ENCODE results near the gene FRAS1.

FRAS1 gene

DNA sequence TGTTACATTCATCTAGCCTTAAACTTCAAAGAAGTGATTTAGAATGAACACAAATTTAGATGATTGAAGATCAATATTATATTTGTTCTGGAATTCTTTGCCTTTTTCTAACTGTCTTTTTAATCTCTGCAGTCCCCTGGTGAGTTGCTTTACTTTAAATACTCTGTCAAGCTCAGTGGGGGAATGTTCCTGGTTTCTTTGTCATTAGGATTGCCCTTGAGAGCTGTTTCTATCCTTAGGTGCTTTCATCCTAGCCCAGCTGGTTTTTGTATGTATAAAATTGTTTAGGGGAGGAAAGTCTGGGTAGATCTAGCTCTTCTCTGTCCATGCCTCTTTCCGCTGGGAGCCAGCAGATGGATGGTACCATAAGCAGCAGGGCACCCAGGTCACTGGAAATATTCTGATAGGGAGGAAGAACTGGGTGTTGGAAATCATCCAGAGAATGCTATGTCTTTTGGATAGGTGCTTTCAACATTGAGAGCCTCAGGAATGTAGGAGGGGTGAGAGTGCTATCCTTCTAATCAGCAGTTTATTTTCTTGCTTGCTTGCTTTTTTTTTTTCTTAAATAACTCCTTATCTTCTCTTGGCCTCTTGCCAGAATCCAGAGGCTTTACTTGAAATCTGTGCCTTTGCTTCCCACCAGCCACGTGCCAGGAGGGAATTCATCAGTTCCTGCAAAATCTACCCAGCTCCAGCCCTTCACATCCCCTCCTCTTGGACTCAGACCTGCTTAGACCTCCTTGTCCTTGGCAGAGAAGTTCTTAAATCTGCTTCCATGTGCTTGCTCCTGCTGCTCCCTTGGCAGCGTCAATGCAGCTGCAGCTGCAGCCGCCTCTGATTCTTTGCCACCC lies 279.2 kb downstream of the FRAS1 start:
- DNase-seq: no peak

DNA sequence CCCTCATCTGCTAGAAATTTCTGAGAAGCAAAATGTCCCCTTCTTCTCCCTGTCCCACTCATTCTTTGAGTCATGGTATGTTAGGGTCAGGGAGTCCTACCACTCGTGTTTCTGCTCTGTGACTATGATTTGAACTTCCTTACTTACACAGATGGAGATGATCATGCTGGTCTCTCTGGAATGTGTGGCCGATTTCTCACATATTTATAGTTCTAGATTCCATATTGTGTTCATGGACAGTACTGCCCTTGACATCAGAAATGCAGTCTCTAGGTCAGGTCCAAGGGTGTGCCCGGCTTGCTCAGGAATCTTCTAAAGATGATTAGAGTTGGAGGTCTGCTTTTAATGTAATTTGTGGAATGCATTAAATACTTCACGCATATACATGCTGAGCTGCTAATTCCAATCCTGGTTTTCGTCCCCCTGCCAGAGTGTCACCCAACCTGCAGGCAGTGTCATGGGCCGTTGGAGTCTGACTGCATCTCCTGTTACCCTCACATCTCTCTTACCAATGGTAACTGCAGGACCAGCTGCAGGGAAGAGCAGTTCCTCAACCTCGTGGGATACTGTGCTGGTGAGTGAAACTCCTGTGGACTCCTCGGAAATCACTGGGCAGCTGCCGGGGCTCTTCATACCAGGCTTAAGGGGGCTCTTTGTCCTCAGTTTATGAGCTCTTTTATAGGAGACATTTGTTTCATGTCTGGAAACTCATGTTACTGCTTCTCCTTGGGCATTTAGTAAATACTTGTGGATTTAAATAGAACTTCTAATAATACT lies 280.3 kb downstream of the FRAS1 start:
- no peak for DNase-seq

GRCh38 chr4:78342125-78342524 lies 285.0 kb downstream of the FRAS1 start:
- no peak for DNase-seq

DNA sequence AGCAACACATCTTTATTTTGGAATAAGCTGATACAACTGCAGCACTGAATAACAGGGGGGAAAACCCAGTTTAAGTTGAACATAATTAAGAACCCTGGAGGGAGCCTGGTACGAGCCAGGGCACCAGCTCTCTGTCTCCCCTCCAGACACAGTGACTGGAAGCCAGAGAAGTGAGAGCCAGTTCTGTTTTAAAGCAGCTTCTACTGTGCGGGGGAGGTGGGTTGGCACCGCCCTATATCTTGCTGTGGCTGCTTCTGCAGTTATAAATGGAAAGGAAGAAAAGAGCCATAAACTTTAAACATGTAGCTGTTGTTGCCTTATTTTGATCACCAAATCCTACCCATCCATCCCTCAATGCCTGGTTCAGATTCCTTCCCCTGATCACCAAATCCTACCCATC lies 286.6 kb downstream of the FRAS1 start:
- no peak for DNase-seq

DNA sequence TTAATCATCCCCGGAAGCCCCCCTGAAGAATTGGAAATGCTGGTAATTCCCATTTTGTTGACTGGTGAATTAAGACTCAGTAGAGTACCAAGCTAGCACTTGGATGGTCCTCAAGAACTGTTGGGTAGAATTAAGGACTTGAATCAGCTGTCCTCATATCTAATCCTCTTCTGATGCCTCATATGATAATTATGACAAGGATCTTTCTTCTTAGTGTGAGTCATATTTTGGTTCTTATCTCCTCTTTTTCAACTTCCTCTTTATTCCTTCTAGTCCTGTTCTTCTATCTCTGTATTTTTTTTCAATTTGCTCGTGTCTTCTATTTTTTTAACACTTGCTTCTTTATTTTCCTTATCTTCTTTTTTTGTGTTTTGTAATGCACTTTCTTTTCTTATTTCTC lies 288.1 kb downstream of the FRAS1 start:
- no peak for DNase-seq

- DNase-seq: no peak
Observed at GRCh38 chr4:78346222-78346621, 289.1 kb downstream of the FRAS1 start.

GRCh38 chr4:78347527-78347926 lies 290.4 kb downstream of the FRAS1 start:
- no peak for DNase-seq

DNA sequence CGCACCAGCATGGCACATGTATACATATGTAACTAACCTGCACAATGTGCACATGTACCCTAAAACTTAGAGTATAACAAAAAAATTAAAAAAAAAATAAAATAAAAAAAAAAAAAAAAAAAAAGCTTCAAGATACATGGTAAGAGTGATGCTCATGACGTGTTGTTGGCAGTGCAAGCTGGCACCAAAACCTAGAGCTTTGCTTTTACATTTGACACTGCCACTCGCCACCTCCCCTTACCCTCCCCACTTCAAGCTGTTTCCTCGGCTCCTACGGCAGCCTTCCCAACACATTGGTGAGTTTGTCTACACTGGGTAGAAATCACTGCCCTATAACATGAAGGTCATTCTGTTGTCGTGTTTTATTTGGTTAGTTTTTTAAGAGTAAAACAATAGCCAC lies 296.8 kb downstream of the FRAS1 start:
- DNase-seq: no peak

- no peak for DNase-seq
Observed at GRCh38 chr4:78354782-78355181, 297.7 kb downstream of the FRAS1 start.

GRCh38 chr4:78355306-78355705 lies 298.2 kb downstream of the FRAS1 start:
- DNase-seq: no peak

DNA sequence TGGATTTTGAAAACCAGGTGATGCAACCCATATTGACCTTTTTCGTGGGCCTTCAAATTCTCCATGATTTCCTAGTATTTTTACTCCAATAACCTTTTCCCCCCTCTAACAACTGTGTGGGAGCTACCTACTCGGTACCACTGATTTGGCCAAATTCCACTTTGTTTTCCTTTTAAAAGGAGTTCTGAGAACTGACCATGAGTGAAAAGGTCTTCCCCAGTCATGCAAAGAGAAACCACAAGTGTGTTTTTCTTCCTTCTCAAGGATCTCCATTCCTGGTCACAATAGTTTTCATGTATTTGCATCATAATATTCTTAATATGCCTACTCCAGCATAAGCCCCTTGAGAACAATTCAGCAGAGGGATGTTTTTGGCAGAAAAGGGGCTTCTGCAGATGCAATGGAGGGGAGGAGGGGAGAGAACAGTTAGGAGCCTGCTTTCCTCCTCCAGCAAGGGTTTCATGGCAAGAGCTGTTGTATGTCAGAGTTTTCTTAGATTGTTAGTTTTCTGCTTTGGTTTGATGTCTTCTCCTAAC lies 299.2 kb downstream of the FRAS1 start:
- no peak for DNase-seq

GRCh38 chr4:78357122-78357521 lies 300.0 kb downstream of the FRAS1 start:
- no peak for DNase-seq

GRCh38 chr4:78360466-78360865 lies 303.3 kb downstream of the FRAS1 start:
- no peak for DNase-seq

DNA sequence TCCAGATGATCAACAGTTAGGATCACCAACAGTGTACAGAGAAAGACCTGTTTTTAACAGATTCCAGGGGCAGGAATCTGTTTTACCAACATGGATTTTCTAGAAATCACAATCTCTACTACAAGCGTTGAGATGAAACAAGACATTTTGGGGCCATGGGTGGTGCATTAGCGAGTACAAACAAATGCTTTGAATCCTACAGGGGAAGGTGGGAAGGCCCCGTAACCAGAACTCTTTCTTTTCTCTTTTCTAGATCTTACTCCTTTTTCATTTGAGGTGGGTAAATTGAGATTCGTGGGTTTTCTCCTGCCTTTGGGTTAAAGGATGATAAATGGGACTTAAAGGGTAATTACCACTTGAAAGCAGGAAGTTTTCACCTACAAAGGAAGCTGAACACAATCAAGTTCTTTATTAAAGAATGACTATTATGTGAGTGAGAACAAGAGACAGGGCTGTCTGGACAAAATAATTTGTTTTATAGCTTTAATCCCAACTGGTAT lies 304.5 kb downstream of the FRAS1 start:
- no peak for DNase-seq

- DNase-seq: no peak
Observed at GRCh38 chr4:78362310-78362709, 305.2 kb downstream of the FRAS1 start.

DNA sequence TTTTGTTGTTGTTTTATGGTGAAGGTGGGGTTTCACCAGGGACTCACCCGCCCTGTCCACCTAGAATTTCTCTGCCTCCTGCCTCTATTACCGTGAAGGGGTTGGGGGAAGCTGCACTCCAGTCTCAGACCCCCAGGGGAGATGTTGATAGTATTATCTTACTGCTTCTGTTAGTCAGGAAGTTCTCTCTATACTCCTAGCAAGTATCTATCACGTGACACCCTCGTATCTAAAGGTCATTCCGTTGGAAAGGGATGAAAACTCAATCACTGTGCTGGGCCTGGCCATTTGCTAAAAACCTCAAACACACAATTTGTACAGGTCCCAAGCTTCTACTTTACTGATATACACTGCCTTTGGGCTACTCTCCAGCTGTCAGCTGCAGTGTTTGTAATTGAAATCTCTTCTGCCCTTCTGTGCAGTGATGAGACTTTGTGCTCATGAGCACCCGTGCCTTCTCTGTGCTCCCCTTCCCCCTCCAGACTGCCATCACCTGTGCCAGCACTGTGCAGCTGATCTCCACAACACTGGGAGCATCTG lies 306.0 kb downstream of the FRAS1 start:
- DNase-seq: no peak

DNA sequence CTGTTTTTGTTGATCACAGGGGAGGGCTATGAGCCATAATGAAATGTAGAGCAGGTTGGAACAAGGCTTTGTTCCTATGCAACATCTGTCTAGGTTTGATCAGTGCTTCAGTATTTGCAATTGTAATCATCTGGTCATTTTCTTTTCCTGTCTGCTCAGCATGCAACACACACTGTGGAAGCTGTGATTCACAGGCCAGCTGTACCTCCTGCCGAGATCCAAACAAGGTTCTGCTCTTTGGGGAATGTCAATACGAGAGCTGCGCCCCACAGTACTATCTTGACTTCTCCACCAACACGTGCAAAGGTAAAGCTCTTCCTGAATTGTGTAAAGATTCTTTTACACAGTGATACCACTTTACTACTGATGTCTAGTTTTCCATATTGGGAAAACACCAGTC lies 312.6 kb downstream of the FRAS1 start:
- no peak for DNase-seq

DNA sequence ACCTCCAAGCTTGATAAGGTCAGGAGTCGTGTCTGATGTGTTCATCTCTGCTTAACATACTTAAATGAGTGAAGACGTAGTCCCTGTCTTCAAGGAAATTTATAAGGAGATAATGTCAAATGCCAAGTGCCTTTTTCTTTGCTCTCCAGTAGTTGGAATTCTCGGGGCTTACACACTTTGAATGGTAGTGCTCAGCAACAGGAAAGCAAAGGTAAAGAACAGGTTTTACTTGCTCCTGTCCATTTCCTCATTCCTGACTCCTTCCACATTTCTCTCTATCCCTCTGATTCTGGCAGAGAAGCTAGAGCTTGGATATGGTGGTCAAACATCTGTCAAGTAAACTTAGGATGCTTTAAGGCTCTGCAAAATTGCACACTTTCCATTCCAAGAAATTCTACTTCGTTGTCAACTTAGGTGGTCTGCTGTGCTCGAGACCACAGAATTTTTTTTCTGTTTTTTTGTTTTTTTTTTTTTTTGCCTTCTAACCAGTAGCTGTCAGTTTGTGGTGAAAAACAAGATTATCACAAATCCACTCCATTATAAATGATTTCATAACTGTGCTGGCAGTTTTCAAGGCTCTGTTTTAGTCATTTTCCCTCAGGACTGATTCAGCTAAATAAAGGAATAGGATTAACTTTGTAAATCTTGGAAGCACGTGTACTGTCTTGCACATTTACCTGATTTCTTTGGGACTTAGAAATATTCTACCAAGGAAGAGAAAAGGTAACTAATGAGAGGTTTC lies 313.7 kb downstream of the FRAS1 start:
- no peak for DNase-seq

GRCh38 chr4:78372355-78372988 lies 315.3 kb downstream of the FRAS1 start:
- DNase-seq: no peak

- DNase-seq: no peak
Observed at GRCh38 chr4:78377555-78377954, 320.4 kb downstream of the FRAS1 start.

GRCh38 chr4:78379040-78379439 lies 321.9 kb downstream of the FRAS1 start:
- no peak for DNase-seq

DNA sequence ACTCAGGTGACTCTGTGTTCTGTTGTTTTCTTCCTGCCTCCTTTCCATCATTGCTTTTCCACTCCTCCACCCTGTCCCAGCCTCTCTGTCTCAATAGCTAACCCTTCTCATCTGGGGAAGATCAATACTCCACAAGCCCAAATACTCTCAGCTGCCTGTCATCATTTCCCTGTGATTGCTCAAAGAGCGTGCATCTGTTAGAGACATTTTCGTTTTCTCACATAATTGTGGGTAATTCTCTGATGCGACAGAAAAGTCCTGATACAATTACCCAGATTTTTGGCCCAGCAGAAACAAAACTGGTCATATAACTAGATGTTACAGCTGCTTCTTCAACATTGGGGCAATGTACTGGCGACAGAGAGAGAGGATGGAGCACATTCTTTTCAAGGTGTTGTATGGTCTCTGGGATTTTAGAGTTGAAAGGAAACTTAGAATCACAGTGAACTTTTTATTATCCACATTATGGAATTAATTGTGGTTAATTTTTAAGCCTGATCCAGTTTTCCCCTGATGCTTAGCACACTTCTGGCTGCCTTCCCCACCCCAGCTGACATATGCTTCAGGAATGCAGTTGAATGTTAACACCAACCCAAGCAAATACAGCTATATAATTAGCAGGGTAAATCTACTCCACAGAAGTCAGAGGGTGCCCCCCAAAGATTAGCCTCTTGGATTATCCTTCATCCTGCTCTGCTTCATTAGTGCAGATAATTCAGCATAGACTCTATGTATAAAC lies 323.0 kb downstream of the FRAS1 start:
- no peak for DNase-seq
